LNCAP (cell line): ENCODE results near the gene JARID2.

Experiments
- CTCF ChIP-seq: fragments of 450-650 bp; IDR thresholded peaks from 2 replicates; pipeline ENCODE4 v1.5.1; 2017; ENCODE audit warnings: mild to moderate bottlenecking

JARID2 gene

GRCh38 chr6:15305496-15305895 is 59.6 kb downstream of the JARID2 start:
- TF ChIP-seq CTCF: no peak

- no peak for TF ChIP-seq CTCF
Measured at GRCh38 chr6:15305909-15306308, 60.0 kb downstream of the JARID2 start.

- TF ChIP-seq CTCF: no peak
Measured at GRCh38 chr6:15308435-15309213, 62.8 kb downstream of the JARID2 start.

- TF ChIP-seq CTCF: no peak
Measured at GRCh38 chr6:15309611-15310283, 63.9 kb downstream of the JARID2 start.

- no peak for TF ChIP-seq CTCF
Measured at GRCh38 chr6:15310680-15311079, 64.8 kb downstream of the JARID2 start.

- TF ChIP-seq CTCF: no peak
Measured at GRCh38 chr6:15312500-15312899, 66.6 kb downstream of the JARID2 start.

- no peak for TF ChIP-seq CTCF
Measured at GRCh38 chr6:15313367-15313766, 67.5 kb downstream of the JARID2 start.
